ENCODE results near the gene ERC2. TPM values are rescaled to one million over a fixed set of nuclear protein-coding genes. Genes with fewer than 3 reads are reported as not detected.

The ERC2 gene
- total and polyA plus RNA-seq, 2 of the 13 experiments (the other 11 are each of a cell fraction or from before 2014, with no cell fraction given), result 0.16 to 0.22 TPM

- no peak for TF ChIP-seq MAFF (IDR thresholded peaks at IDR 0.05; ENCODE audit: low read depth, low read length)
- peak; percentile 59; the same call in 1 of the 2 replicates for TF ChIP-seq MED1 (CRISPR knock-in tag; IDR thresholded peaks at IDR 0.05)
- peak; percentile 92 for TF ChIP-seq ZKSCAN8 (CRISPR knock-in tag; IDR thresholded peaks at IDR 0.05; ENCODE audit: borderline replicate concordance)
- peak; percentile 68; the same call in 1 of the 2 replicates for TF ChIP-seq KLF12 (CRISPR knock-in tag; IDR thresholded peaks at IDR 0.05; ENCODE audit: borderline replicate concordance)
- TF ChIP-seq TCF7 (IDR thresholded peaks at IDR 0.05; ENCODE audit: low read depth), result no peak
- TF ChIP-seq IKZF4 (CRISPR knock-in tag; IDR thresholded peaks at IDR 0.05; ENCODE audit: borderline replicate concordance, low read depth, not compliant biosample characterization), result peak; percentile 74
- TF ChIP-seq ATAD3A (CRISPR knock-in tag; IDR thresholded peaks at IDR 0.05), result peak; percentile 85; the same call in 1 of the 2 replicates
- peak; percentile 44; the same call in 1 of the 2 replicates for TF ChIP-seq ZBTB7A (CRISPR knock-in tag; IDR thresholded peaks at IDR 0.05)
- TF ChIP-seq RORA (CRISPR knock-in tag; IDR thresholded peaks at IDR 0.05), result 0 out of 2 replicates have a peak, but pooled peaks have one; percentile 60
- no peak for TF ChIP-seq MTA3 (CRISPR knock-in tag; IDR thresholded peaks at IDR 0.05)
- TF ChIP-seq ZNF607 (CRISPR knock-in tag; IDR thresholded peaks at IDR 0.05; ENCODE audit: borderline replicate concordance), result peak; percentile 93
- TF ChIP-seq CBX2 (IDR thresholded peaks at IDR 0.05; ENCODE audit: low read depth, low read length), result no peak
- TF ChIP-seq CBX2 (CRISPR knock-in tag; IDR thresholded peaks at IDR 0.05; ENCODE audit: low read depth), result peak; percentile 67; the same call in 1 of the 2 replicates
- TF ChIP-seq ZNF556 (CRISPR knock-in tag; IDR thresholded peaks at IDR 0.05; ENCODE audit: borderline replicate concordance), result peak; percentile 74; the same call in 1 of the 2 replicates
- no peak for TF ChIP-seq CENPX (CRISPR knock-in tag; IDR thresholded peaks at IDR 0.05)
- no peak for TF ChIP-seq MBD4 (IDR thresholded peaks at IDR 0.05; ENCODE audit: borderline replicate concordance, low read length)
- TF ChIP-seq ATF7-NPFF (CRISPR knock-in tag; IDR thresholded peaks at IDR 0.05; ENCODE audit: low read depth), result peak; percentile 81; the same call in 1 of the 2 replicates
- TF ChIP-seq THRA (CRISPR knock-in tag; IDR thresholded peaks at IDR 0.05; ENCODE audit: borderline replicate concordance), result peak; percentile 91
- TF ChIP-seq MYPOP (CRISPR knock-in tag; IDR thresholded peaks at IDR 0.05), result peak; percentile 74; the same call in 1 of the 2 replicates
- peak; percentile 90 for TF ChIP-seq SMYD3 (CRISPR knock-in tag; IDR thresholded peaks at IDR 0.05)
- TF ChIP-seq SP140L (CRISPR knock-in tag; IDR thresholded peaks at IDR 0.05; ENCODE audit: borderline replicate concordance), result peak; percentile 97; the same call in 1 of the 2 replicates
- no peak for TF ChIP-seq PCBP2 (optimal IDR thresholded peaks at IDR 0.05; ENCODE audit: low read depth, low read length, poor library complexity, severe bottlenecking)
- no peak for TF ChIP-seq ZNF772 (CRISPR knock-in tag; IDR thresholded peaks at IDR 0.05)
- TF ChIP-seq FOSL1 (CRISPR knock-in tag; IDR thresholded peaks at IDR 0.05; ENCODE audit: borderline replicate concordance), result no peak; the same call in 1 of the 2 replicates
- peak; percentile 98 for TF ChIP-seq ZBTB49 (CRISPR knock-in tag; IDR thresholded peaks at IDR 0.05; ENCODE audit: borderline replicate concordance)
- no peak; the same call in 1 of the 2 replicates for TF ChIP-seq MTF2 (CRISPR knock-in tag; IDR thresholded peaks at IDR 0.05; ENCODE audit: borderline replicate concordance)
Measured at GRCh38 chr3:56494679-56495322, 26.5 kb upstream of the ERC2 start (continued).
